Osteocyte (in vitro differentiated cells): Measurements from ENCODE around the gene UCKL1. TPM values are rescaled to one million over a fixed set of nuclear protein-coding genes. Genes with fewer than 3 reads are reported as not detected.

Experiments used
- DNase-seq: peaks from one replicate; pipeline ENCODE4 v3.0.0; 2021; ENCODE audit warnings: mixed read lengths; ENCODE audit not compliant: unreplicated experiment; ENCODE audit errors: extremely low spot score
- H3K27ac Mint-ChIP-seq: one replicate; pipeline ENCODE4 v1.8.0; 2021; ENCODE audit warnings: mild to moderate bottlenecking, mixed read lengths; ENCODE audit not compliant: unreplicated experiment
- H3K27me3 Mint-ChIP-seq: one replicate; pipeline ENCODE4 v1.8.0; 2021; ENCODE audit warnings: mixed read lengths; ENCODE audit not compliant: unreplicated experiment
- H3K36me3 Mint-ChIP-seq: one replicate; pipeline ENCODE4 v1.8.0; 2021; ENCODE audit warnings: mixed read lengths; ENCODE audit not compliant: unreplicated experiment
- H3K4me1 Mint-ChIP-seq: one replicate; pipeline ENCODE4 v1.8.0; 2021; ENCODE audit warnings: mixed read lengths; ENCODE audit not compliant: unreplicated experiment
- H3K4me3 Mint-ChIP-seq: one replicate; pipeline ENCODE4 v1.8.0; 2021; ENCODE audit warnings: mild to moderate bottlenecking, moderate library complexity, mixed read lengths; ENCODE audit not compliant: unreplicated experiment
- H3K9me3 Mint-ChIP-seq: one replicate; pipeline ENCODE4 v1.8.0; 2021; ENCODE audit warnings: mixed read lengths; ENCODE audit not compliant: unreplicated experiment
- CTCF ChIP-seq: fragments of 200-600 bp; sonication (generic); IDR thresholded peaks from 2 replicates; pipeline ENCODE4 v1.5.0; 2021; ENCODE audit warnings: antibody characterized with exemption, mild to moderate bottlenecking, moderate library complexity
- total RNA-seq: library from RNA; stranded (reverse); gene quantifications from 2 replicates; pipeline ENCODE4 v1.2.1, GENCODE V29; 2021

Gene UCKL1
- total RNA-seq, 1 donor from 2014 or later: 35.9 TPM

- H3K4me1 Mint-ChIP-seq: peaks cover 2% of the 10 kb centered on the region
- H3K36me3 Mint-ChIP-seq: peaks cover 13% of the 10 kb centered on the region
- TF ChIP-seq CTCF: no peak
- H3K27ac Mint-ChIP-seq: no peak overlapping the region
- no peak for DNase-seq
- H3K9me3 Mint-ChIP-seq: no peaks in the 10 kb centered on the region
- H3K27me3 Mint-ChIP-seq: no peaks in the 10 kb centered on the region
- H3K4me3 Mint-ChIP-seq: no peak overlapping the region
Measured at GRCh38 chr20:63939061-63939935, 16.9 kb downstream of the UCKL1 start.

GRCh38 chr20:63937596-63937995, 18.6 kb downstream of the UCKL1 start:
- H3K36me3 Mint-ChIP-seq: peaks cover 13% of the 10 kb centered on the region
- TF ChIP-seq CTCF: no peak
- H3K4me3 Mint-ChIP-seq: no peak overlapping the region
- no peak for DNase-seq
- H3K27me3 Mint-ChIP-seq: no peaks in the 10 kb centered on the region
- no peaks in the 10 kb centered on the region for H3K9me3 Mint-ChIP-seq
- no peak overlapping the region for H3K27ac Mint-ChIP-seq
- peaks cover 2% of the 10 kb centered on the region for H3K4me1 Mint-ChIP-seq

- peaks cover 26% of the 10 kb centered on the region for H3K36me3 Mint-ChIP-seq
- no peak for TF ChIP-seq CTCF
- no peaks in the 10 kb centered on the region for H3K4me1 Mint-ChIP-seq
- H3K9me3 Mint-ChIP-seq: no peaks in the 10 kb centered on the region
- no peak overlapping the region for H3K4me3 Mint-ChIP-seq
- no peaks in the 10 kb centered on the region for H3K27me3 Mint-ChIP-seq
- H3K27ac Mint-ChIP-seq: no peak overlapping the region
- DNase-seq: no peak
Measured at GRCh38 chr20:63935447-63935846, 20.8 kb downstream of the UCKL1 start.

GRCh38 chr20:63934271-63935068, 21.7 kb downstream of the UCKL1 start:
- peak; percentile 45 for TF ChIP-seq CTCF
- Mint-ChIP-seq H3K4me3 (no peak overlapping the region), H3K27me3 (no peaks in the 10 kb centered on the region), H3K4me1 (no peaks in the 10 kb centered on the region), H3K9me3 (no peaks in the 10 kb centered on the region), H3K36me3 (peaks cover 32% of the 10 kb centered on the region), H3K27ac (peak overlapping the region; percentile 38)
- DNase-seq: no peak

- Mint-ChIP-seq H3K9me3 (no peaks in the 10 kb centered on the region), H3K36me3 (peaks cover 38% of the 10 kb centered on the region), H3K4me3 (no peak overlapping the region), H3K27ac (no peak overlapping the region), H3K27me3 (no peaks in the 10 kb centered on the region), H3K4me1 (no peaks in the 10 kb centered on the region)
- no peak for TF ChIP-seq CTCF
- DNase-seq: no peak
Measured at GRCh38 chr20:63933646-63934045, 22.6 kb downstream of the UCKL1 start.
